SK-N-SH (cell line): Measurements from ENCODE around the gene COL17A1. TPM values are rescaled to one million over a fixed set of nuclear protein-coding genes. Genes with fewer than 3 reads are reported as not detected.

ENCODE experiments used
- CTCF ChIA-PET: fragments of 300-600, 350-600 bp; formaldehyde crosslinking; extraction: SDS; loops from one replicate; lab custom pipeline; 2021; lab: Yijun Ruan, JAX
- POLR2A ChIA-PET: fragments of 350-600 bp; sonication (Branson Sonifier 250); formaldehyde crosslinking; extraction: SDS; loops from one replicate; lab custom pipeline; 2020; ENCODE audit warnings: antibody characterized with exemption, inconsistent platforms; lab: Yijun Ruan, JAX
- DNase-seq: peaks from one replicate; pipeline ENCODE4 v3.0.0; 2012
- H2AFZ ChIP-seq: fragments of 200-600 bp; sonication (generic); 2 replicates; pipeline ENCODE4 v1.8.1; 2016; ENCODE audit warnings: antibody characterized with exemption, mild to moderate bottlenecking, low read depth
- H3F3A ChIP-seq: fragments of 200-600 bp; sonication (generic); replicated peaks from 2 replicates; pipeline ENCODE3; 2016; ENCODE audit warnings: antibody characterized with exemption, mild to moderate bottlenecking; ENCODE audit not compliant: insufficient read depth
- H3K27ac ChIP-seq, 2 experiments: fragments of 200-500 bp in 1 of 2; fragments of 200-600 bp in 1 of 2; sonication (Bioruptor generic) in 1 of 2; sonication (generic), shearing (Covaris generic) in 1 of 2; 2 replicates each; pipeline versions ENCODE4 v1.5.1 to v1.6.1; 2014 to 2016; ENCODE audit warnings: low read depth in 2 of 2, inconsistent platforms in 1 of 2, low read length in 1 of 2, mild to moderate bottlenecking in 1 of 2, mixed read lengths in 1 of 2
- H3K27me3 ChIP-seq: fragments of 200-600 bp; sonication (generic), shearing (Covaris generic); 2 replicates; pipeline ENCODE4 v1.6.1; 2016; ENCODE audit warnings: mixed run types; ENCODE audit not compliant: insufficient read depth
- H3K36me3 ChIP-seq, 2 experiments: fragments of 200-500 bp in 1 of 2; fragments of 200-600 bp in 1 of 2; sonication (Bioruptor generic) in 1 of 2; sonication (generic) in 1 of 2; replicated peaks in 1 of 2; 2 replicates each; pipeline versions ENCODE3 to v1.5.1; 2014 to 2016; ENCODE audit warnings: low read length in 1 of 2, mild to moderate bottlenecking in 1 of 2; ENCODE audit not compliant: insufficient read depth in 2 of 2, control insufficient read depth in 1 of 2
- H3K4me1 ChIP-seq, 2 experiments: fragments of 200-500 bp in 1 of 2; fragments of 200-600 bp in 1 of 2; sonication (Bioruptor generic) in 1 of 2; sonication (generic), shearing (Covaris generic) in 1 of 2; 2 replicates each; pipeline versions ENCODE4 v1.5.1 to v1.6.1; 2014 to 2016; ENCODE audit warnings: low read depth in 1 of 2, low read length in 1 of 2, mixed run types in 1 of 2; ENCODE audit not compliant: insufficient read depth in 2 of 2, control insufficient read depth in 1 of 2
- H3K4me2 ChIP-seq: fragments of 200-600 bp; sonication (generic), shearing (Covaris generic); 2 replicates; pipeline ENCODE4 v1.6.1; 2017; ENCODE audit warnings: mixed run types
- H3K4me3 ChIP-seq, 2 experiments: fragments of 200-500 bp in 1 of 2; fragments of 200-600 bp in 1 of 2; sonication (Bioruptor generic) in 1 of 2; sonication (generic), shearing (Covaris generic) in 1 of 2; 2 replicates each; pipeline versions ENCODE4 v1.5.1 to v1.8.1; 2014 to 2016; ENCODE audit warnings: low read depth in 2 of 2, inconsistent platforms in 1 of 2, low read length in 1 of 2, mild to moderate bottlenecking in 1 of 2, mixed read lengths in 1 of 2, moderate library complexity in 1 of 2
- H3K79me2 ChIP-seq: fragments of 200-600 bp; sonication (generic); 2 replicates; pipeline ENCODE4 v1.8.1; 2017; ENCODE audit warnings: mild to moderate bottlenecking; ENCODE audit not compliant: insufficient read depth
- H3K9ac ChIP-seq: fragments of 200-600 bp; sonication (generic); 2 replicates; pipeline ENCODE4 v1.6.1; 2017; ENCODE audit warnings: mixed run types
- H3K9me2 ChIP-seq: fragments of 200-600 bp; sonication (generic); 2 replicates; pipeline ENCODE4 v1.6.1; 2017; ENCODE audit warnings: mixed run types
- H3K9me3 ChIP-seq: fragments of 200-600 bp; sonication (generic); 2 replicates; pipeline ENCODE4 v1.6.1; 2017; ENCODE audit warnings: mixed run types, mild to moderate bottlenecking, moderate library complexity
- H4K20me1 ChIP-seq: fragments of 200-600 bp; sonication (generic); 2 replicates; pipeline ENCODE4 v1.6.1; 2017; ENCODE audit warnings: mild to moderate bottlenecking, mixed run types; ENCODE audit not compliant: insufficient read depth
- CHD2 ChIP-seq: fragments of 150-350 bp; IDR thresholded peaks from 2 replicates; pipeline ENCODE4 v1.6.1; 2018; ENCODE audit warnings: low read length; ENCODE audit not compliant: partially characterized antibody
- EP300 ChIP-seq, 2 experiments: IDR thresholded peaks; 2 replicates each; pipeline versions ENCODE4 v1.4.0 to v1.6.1; 2012; ENCODE audit warnings: borderline replicate concordance in 1 of 2, low read depth in 1 of 2, low read length in 1 of 2
- POLR2AphosphoS5 ChIP-seq: IDR thresholded peaks from 2 replicates; pipeline ENCODE4 v1.6.1; 2012; ENCODE audit warnings: low read depth, low read length
- RCOR1 ChIP-seq: fragments of 150-350 bp; IDR thresholded peaks from 2 replicates; pipeline ENCODE4 v1.6.1; 2017; ENCODE audit warnings: antibody characterized with exemption, low read length
- RXRA ChIP-seq: IDR thresholded peaks from 2 replicates; pipeline ENCODE4 v1.4.0; 2012; ENCODE audit warnings: low read depth, mild to moderate bottlenecking, borderline replicate concordance
- TEAD4 ChIP-seq: IDR thresholded peaks from 2 replicates; pipeline ENCODE4 v1.4.0; 2012; ENCODE audit warnings: mild to moderate bottlenecking, borderline replicate concordance; ENCODE audit not compliant: insufficient read depth
- USF2 ChIP-seq: fragments of 150-350 bp; IDR thresholded peaks from 2 replicates; pipeline ENCODE4 v1.6.1; 2017; ENCODE audit warnings: antibody characterized with exemption, low read length, low read depth, borderline replicate concordance
- WGBS: methylation state at CpG from one replicate; pipeline ENCODE4 v1.1.6; 2017; ENCODE audit warnings: low lambda C conversion rate; 5-methylcytosine and 5-hydroxymethylcytosine counted together
- polyA plus RNA-seq, 3 experiments: library from polyadenylated mRNA; depleted of rRNA; stranded (reverse); fragments of >200 nt; gene quantifications; 2 replicates each; pipeline ENCODE4 v1.2.3, GENCODE V29; 2012
- TF ChIP-seq, protein P1 (sequence below): IDR thresholded peaks from 2 replicates; pipeline ENCODE4 v1.4.0; 2012; ENCODE audit warnings: low read depth, borderline replicate concordance
- TF ChIP-seq, protein P2 (sequence below): IDR thresholded peaks from 2 replicates; pipeline ENCODE4; 2012

COL17A1 gene
- polyA plus RNA-seq, 1 of the 3 experiments (the other 2 are of a cell fraction) = 0.12 TPM

GRCh38 chr10:104043854-104044253 is 41.8 kb downstream of the COL17A1 start (continued):
- no peak for TF ChIP-seq RCOR1
- TF ChIP-seq, protein P1, sequence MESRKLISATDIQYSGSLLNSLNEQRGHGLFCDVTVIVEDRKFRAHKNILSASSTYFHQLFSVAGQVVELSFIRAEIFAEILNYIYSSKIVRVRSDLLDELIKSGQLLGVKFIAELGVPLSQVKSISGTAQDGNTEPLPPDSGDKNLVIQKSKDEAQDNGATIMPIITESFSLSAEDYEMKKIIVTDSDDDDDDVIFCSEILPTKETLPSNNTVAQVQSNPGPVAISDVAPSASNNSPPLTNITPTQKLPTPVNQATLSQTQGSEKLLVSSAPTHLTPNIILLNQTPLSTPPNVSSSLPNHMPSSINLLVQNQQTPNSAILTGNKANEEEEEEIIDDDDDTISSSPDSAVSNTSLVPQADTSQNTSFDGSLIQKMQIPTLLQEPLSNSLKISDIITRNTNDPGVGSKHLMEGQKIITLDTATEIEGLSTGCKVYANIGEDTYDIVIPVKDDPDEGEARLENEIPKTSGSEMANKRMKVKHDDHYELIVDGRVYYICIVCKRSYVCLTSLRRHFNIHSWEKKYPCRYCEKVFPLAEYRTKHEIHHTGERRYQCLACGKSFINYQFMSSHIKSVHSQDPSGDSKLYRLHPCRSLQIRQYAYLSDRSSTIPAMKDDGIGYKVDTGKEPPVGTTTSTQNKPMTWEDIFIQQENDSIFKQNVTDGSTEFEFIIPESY = no peak
- TF ChIP-seq POLR2AphosphoS5 = no peak

- no peaks in the 10 kb centered on the region for H3K9me2 ChIP-seq
- no peaks in the 10 kb centered on the region for H3K27me3 ChIP-seq
- ChIA-PET CTCF (no interaction called here), POLR2A (no interaction called here)
- no peaks in the 10 kb centered on the region for H3K79me2 ChIP-seq
- H3K9ac ChIP-seq = no peak overlapping the region
- no peaks in the 10 kb centered on the region for H3K36me3 ChIP-seq
- no peaks in the 10 kb centered on the region for H3K9me3 ChIP-seq
- no peaks in the 10 kb centered on the region for H3F3A ChIP-seq
- H3K4me3 ChIP-seq = no peak overlapping the region
- no peak overlapping the region for H3K4me2 ChIP-seq
- H3K27ac ChIP-seq = no peak overlapping the region
- H2AFZ ChIP-seq = no peak overlapping the region
- no peaks in the 10 kb centered on the region for H4K20me1 ChIP-seq
- no peak for DNase-seq
- WGBS = 70% methylated on average over 8 of the region's 8 CpGs
- H3K4me1 ChIP-seq = no peaks in the 10 kb centered on the region; a peak in 1 of 4 replicates
- TF ChIP-seq EP300 (IDR thresholded peaks at IDR 0.05; ENCODE audit: borderline replicate concordance in 1 of 2, low read depth in 1 of 2, low read length in 1 of 2) = no peak
Observed at GRCh38 chr10:104043185-104043830, 42.4 kb downstream of the COL17A1 start.

DNA sequence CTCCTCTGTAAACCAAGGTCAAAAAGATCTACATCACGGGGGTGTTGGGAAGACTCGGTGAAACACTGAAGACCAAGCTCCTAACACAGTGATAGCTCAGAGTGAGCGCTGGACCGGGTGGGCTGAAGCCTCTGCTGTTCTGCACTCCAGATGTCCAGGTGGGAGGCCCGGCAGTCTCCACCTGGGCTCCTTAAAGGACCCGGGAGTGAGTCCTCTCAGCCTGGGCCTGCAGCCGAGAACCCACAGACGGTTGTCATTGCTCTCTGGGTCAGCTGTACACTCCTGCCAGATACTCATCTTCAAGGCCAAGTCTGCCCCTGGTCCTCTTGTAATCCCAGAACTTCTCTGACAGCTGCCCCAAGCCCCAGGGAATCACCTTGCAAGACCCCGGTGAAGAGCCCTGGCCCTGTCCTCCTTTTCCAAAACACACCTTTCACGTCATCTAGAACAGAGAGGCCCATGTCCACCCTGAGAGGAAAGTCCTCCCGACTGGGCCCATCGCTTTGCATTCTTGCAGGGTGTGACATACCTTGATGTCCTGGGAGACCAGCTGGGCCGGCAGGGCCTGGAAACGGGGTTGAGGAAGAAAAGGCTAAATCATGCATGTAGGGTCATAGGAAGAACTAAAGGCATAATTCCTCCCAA is 43.7 kb downstream of the COL17A1 start:
- Histone ChIP-seq H3K9me3 (no peaks in the 10 kb centered on the region), H4K20me1 (no peaks in the 10 kb centered on the region), H3K9me2 (no peaks in the 10 kb centered on the region), H3K4me2 (no peak overlapping the region), H3K4me1 (no peaks in the 10 kb centered on the region; a peak in 1 of 4 replicates), H3K4me3 (no peak overlapping the region), H3K27me3 (no peaks in the 10 kb centered on the region), H3K79me2 (no peaks in the 10 kb centered on the region), H3F3A (peaks cover 1% of the 10 kb centered on the region), H2AFZ (no peak overlapping the region), H3K9ac (no peak overlapping the region), H3K36me3 (no peaks in the 10 kb centered on the region), H3K27ac (no peak overlapping the region)
- ChIA-PET CTCF (interaction anchor here (0.5 to 1.4 kb wide), 3 partner anchors 79 to 168 kb away, joined by 3 to 4 read pairs (median 4); no protein-coding TSS in a partner anchor), POLR2A (interaction anchor here (0.8 kb wide), 1 partner anchor 80 kb away, joined by 3 read pairs; the partner anchor contains the start of gene SFR1)
- WGBS = 79% methylated on average over 14 of the region's 14 CpGs
- TF ChIP-seq CHD2 = no peak
- no peak for TF ChIP-seq RCOR1
- TF ChIP-seq, protein P2, sequence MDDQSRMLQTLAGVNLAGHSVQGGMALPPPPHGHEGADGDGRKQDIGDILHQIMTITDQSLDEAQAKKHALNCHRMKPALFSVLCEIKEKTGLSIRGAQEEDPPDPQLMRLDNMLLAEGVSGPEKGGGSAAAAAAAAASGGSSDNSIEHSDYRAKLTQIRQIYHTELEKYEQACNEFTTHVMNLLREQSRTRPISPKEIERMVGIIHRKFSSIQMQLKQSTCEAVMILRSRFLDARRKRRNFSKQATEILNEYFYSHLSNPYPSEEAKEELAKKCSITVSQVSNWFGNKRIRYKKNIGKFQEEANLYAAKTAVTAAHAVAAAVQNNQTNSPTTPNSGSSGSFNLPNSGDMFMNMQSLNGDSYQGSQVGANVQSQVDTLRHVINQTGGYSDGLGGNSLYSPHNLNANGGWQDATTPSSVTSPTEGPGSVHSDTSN = no peak
- no peak for TF ChIP-seq RXRA
- TF ChIP-seq POLR2AphosphoS5 = no peak
- no peak for TF ChIP-seq EP300 (IDR thresholded peaks at IDR 0.05; ENCODE audit: borderline replicate concordance in 1 of 2, low read depth in 1 of 2, low read length in 1 of 2)
- TF ChIP-seq TEAD4 = no peak
- no peak for TF ChIP-seq USF2
- no peak for DNase-seq
